SK-N-SH (cell line): ENCODE data around the gene TTC19. TPM values are rescaled to one million over a fixed set of nuclear protein-coding genes. Genes with fewer than 3 reads are reported as not detected.

Experiments
- CTCF ChIA-PET: fragments of 300-600, 350-600 bp; formaldehyde crosslinking; extraction: SDS; loops from one replicate; lab custom pipeline; 2021; lab: Yijun Ruan, JAX
- POLR2A ChIA-PET: fragments of 350-600 bp; sonication (Branson Sonifier 250); formaldehyde crosslinking; extraction: SDS; loops from one replicate; lab custom pipeline; 2020; ENCODE audit warnings: antibody characterized with exemption, inconsistent platforms; lab: Yijun Ruan, JAX
- DNase-seq: peaks from one replicate; pipeline ENCODE4 v3.0.0; 2012
- H2AFZ ChIP-seq: fragments of 200-600 bp; sonication (generic); 2 replicates; pipeline ENCODE4 v1.8.1; 2016; ENCODE audit warnings: antibody characterized with exemption, mild to moderate bottlenecking, low read depth
- H3F3A ChIP-seq: fragments of 200-600 bp; sonication (generic); replicated peaks from 2 replicates; pipeline ENCODE3; 2016; ENCODE audit warnings: antibody characterized with exemption, mild to moderate bottlenecking; ENCODE audit not compliant: insufficient read depth
- H3K27ac ChIP-seq, 2 experiments: fragments of 200-500 bp in 1 of 2; fragments of 200-600 bp in 1 of 2; sonication (Bioruptor generic) in 1 of 2; sonication (generic), shearing (Covaris generic) in 1 of 2; 2 replicates each; pipeline versions ENCODE4 v1.5.1 to v1.6.1; 2014 to 2016; ENCODE audit warnings: low read depth in 2 of 2, inconsistent platforms in 1 of 2, low read length in 1 of 2, mild to moderate bottlenecking in 1 of 2, mixed read lengths in 1 of 2
- H3K27me3 ChIP-seq: fragments of 200-600 bp; sonication (generic), shearing (Covaris generic); 2 replicates; pipeline ENCODE4 v1.6.1; 2016; ENCODE audit warnings: mixed run types; ENCODE audit not compliant: insufficient read depth
- H3K36me3 ChIP-seq, 2 experiments: fragments of 200-500 bp in 1 of 2; fragments of 200-600 bp in 1 of 2; sonication (Bioruptor generic) in 1 of 2; sonication (generic) in 1 of 2; replicated peaks in 1 of 2; 2 replicates each; pipeline versions ENCODE3 to v1.5.1; 2014 to 2016; ENCODE audit warnings: low read length in 1 of 2, mild to moderate bottlenecking in 1 of 2; ENCODE audit not compliant: insufficient read depth in 2 of 2, control insufficient read depth in 1 of 2
- H3K4me1 ChIP-seq, 2 experiments: fragments of 200-500 bp in 1 of 2; fragments of 200-600 bp in 1 of 2; sonication (Bioruptor generic) in 1 of 2; sonication (generic), shearing (Covaris generic) in 1 of 2; 2 replicates each; pipeline versions ENCODE4 v1.5.1 to v1.6.1; 2014 to 2016; ENCODE audit warnings: low read depth in 1 of 2, low read length in 1 of 2, mixed run types in 1 of 2; ENCODE audit not compliant: insufficient read depth in 2 of 2, control insufficient read depth in 1 of 2
- H3K4me2 ChIP-seq: fragments of 200-600 bp; sonication (generic), shearing (Covaris generic); 2 replicates; pipeline ENCODE4 v1.6.1; 2017; ENCODE audit warnings: mixed run types
- H3K4me3 ChIP-seq, 2 experiments: fragments of 200-500 bp in 1 of 2; fragments of 200-600 bp in 1 of 2; sonication (Bioruptor generic) in 1 of 2; sonication (generic), shearing (Covaris generic) in 1 of 2; 2 replicates each; pipeline versions ENCODE4 v1.5.1 to v1.8.1; 2014 to 2016; ENCODE audit warnings: low read depth in 2 of 2, inconsistent platforms in 1 of 2, low read length in 1 of 2, mild to moderate bottlenecking in 1 of 2, mixed read lengths in 1 of 2, moderate library complexity in 1 of 2
- H3K79me2 ChIP-seq: fragments of 200-600 bp; sonication (generic); 2 replicates; pipeline ENCODE4 v1.8.1; 2017; ENCODE audit warnings: mild to moderate bottlenecking; ENCODE audit not compliant: insufficient read depth
- H3K9ac ChIP-seq: fragments of 200-600 bp; sonication (generic); 2 replicates; pipeline ENCODE4 v1.6.1; 2017; ENCODE audit warnings: mixed run types
- H3K9me2 ChIP-seq: fragments of 200-600 bp; sonication (generic); 2 replicates; pipeline ENCODE4 v1.6.1; 2017; ENCODE audit warnings: mixed run types
- H3K9me3 ChIP-seq: fragments of 200-600 bp; sonication (generic); 2 replicates; pipeline ENCODE4 v1.6.1; 2017; ENCODE audit warnings: mixed run types, mild to moderate bottlenecking, moderate library complexity
- H4K20me1 ChIP-seq: fragments of 200-600 bp; sonication (generic); 2 replicates; pipeline ENCODE4 v1.6.1; 2017; ENCODE audit warnings: mild to moderate bottlenecking, mixed run types; ENCODE audit not compliant: insufficient read depth
- ELF1 ChIP-seq: IDR thresholded peaks from 2 replicates; pipeline ENCODE4 v1.4.0; 2012
- EZH2phosphoT487 ChIP-seq: fragments of 200-600 bp; sonication (generic); IDR thresholded peaks from 2 replicates; pipeline ENCODE4 v1.6.1; 2017; ENCODE audit warnings: low read depth, mixed run types, mild to moderate bottlenecking, antibody characterized with exemption, moderate library complexity, borderline replicate concordance
- FOXJ3 ChIP-seq: sonication (generic); formaldehyde crosslinking; IDR thresholded peaks from 2 replicates; pipeline ENCODE4 v1.5.1; 2020; ENCODE audit warnings: mild to moderate bottlenecking, missing genetic modification reagents
- FOXM1 ChIP-seq: IDR thresholded peaks from 2 replicates; pipeline ENCODE4 v1.4.0; 2012; ENCODE audit warnings: low read depth, mild to moderate bottlenecking
- GABPA ChIP-seq: IDR thresholded peaks from 2 replicates; pipeline ENCODE4 v1.4.0; 2012; ENCODE audit warnings: low read depth, mild to moderate bottlenecking
- GATA2 ChIP-seq: sonication (generic); formaldehyde crosslinking; IDR thresholded peaks from 2 replicates; pipeline ENCODE4 v1.5.0; 2020; ENCODE audit warnings: mild to moderate bottlenecking, missing genetic modification reagents
- IRF3 ChIP-seq: fragments of 150-350 bp; IDR thresholded peaks from 2 replicates; pipeline ENCODE4 v1.6.1; 2016; ENCODE audit warnings: mild to moderate bottlenecking, low read depth, low read length
- MAX ChIP-seq: IDR thresholded peaks from 2 replicates; pipeline ENCODE4 v1.4.0; 2012; ENCODE audit warnings: low read depth
- MEF2A ChIP-seq: IDR thresholded peaks from 2 replicates; pipeline ENCODE4 v1.4.0; 2012; ENCODE audit warnings: low read depth, borderline replicate concordance
- NFIC ChIP-seq: IDR thresholded peaks from 2 replicates; pipeline ENCODE4 v1.4.0; 2012; ENCODE audit warnings: borderline replicate concordance
- NRF1 ChIP-seq: IDR thresholded peaks from 2 replicates; pipeline ENCODE4 v1.6.1; 2012; ENCODE audit warnings: low read depth, mild to moderate bottlenecking, low read length
- POLR2AphosphoS5 ChIP-seq: IDR thresholded peaks from 2 replicates; pipeline ENCODE4 v1.6.1; 2012; ENCODE audit warnings: low read depth, low read length
- RAD21 ChIP-seq: IDR thresholded peaks from 2 replicates; pipeline ENCODE4 v1.6.1; 2012; ENCODE audit warnings: mild to moderate bottlenecking, low read length
- TAF1 ChIP-seq: IDR thresholded peaks from 2 replicates; pipeline ENCODE4 v1.6.1; 2012; ENCODE audit warnings: low read depth, mild to moderate bottlenecking, low read length, moderate library complexity, borderline replicate concordance
- TEAD4 ChIP-seq: IDR thresholded peaks from 2 replicates; pipeline ENCODE4 v1.4.0; 2012; ENCODE audit warnings: mild to moderate bottlenecking, borderline replicate concordance; ENCODE audit not compliant: insufficient read depth
- WGBS: methylation state at CpG from one replicate; pipeline ENCODE4 v1.1.6; 2017; ENCODE audit warnings: low lambda C conversion rate; 5-methylcytosine and 5-hydroxymethylcytosine counted together
- polyA plus RNA-seq, 3 experiments: library from polyadenylated mRNA; depleted of rRNA; stranded (reverse); fragments of >200 nt; gene quantifications; 2 replicates each; pipeline ENCODE4 v1.2.3, GENCODE V29; 2012
- TF ChIP-seq, protein P1 (sequence below): IDR thresholded peaks from 2 replicates; pipeline ENCODE4; 2012

Gene TTC19
- polyA plus RNA-seq, 1 of the 3 experiments (the other 2 are of a cell fraction), result 6.6 TPM

DNA sequence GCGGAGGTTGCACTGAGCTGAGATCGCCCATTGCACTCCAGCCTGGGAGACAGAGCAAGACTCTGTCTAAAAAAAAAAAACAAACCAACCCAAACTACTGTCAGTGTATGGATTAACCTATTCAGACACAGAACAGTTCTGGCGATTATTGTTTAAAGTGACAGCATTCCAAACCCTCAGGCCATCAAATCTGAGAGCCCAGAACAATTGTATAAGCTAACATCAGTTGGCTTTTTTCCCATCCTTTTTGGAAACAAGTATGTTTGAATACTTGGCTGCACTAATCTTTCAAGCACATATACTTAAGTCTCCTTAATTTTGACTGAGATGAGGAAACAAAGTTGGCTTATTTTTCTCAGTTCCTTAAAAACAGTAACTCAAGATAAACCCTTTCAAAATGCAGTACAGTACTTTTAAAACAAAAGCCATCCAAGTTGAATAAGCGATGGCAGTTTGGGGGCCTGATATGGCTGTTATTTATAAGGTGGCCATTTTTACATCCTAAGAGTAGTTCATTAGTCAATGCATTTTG is 1.5 kb upstream of the TTC19 start:
- H3K79me2 ChIP-seq, result peaks cover 61% of the 10 kb centered on the region
- TF ChIP-seq NFIC, result no peak
- no peak for TF ChIP-seq MAX
- no peak for TF ChIP-seq RAD21
- no peak for TF ChIP-seq TAF1
- no peak for TF ChIP-seq MEF2A
- TF ChIP-seq, protein P1, sequence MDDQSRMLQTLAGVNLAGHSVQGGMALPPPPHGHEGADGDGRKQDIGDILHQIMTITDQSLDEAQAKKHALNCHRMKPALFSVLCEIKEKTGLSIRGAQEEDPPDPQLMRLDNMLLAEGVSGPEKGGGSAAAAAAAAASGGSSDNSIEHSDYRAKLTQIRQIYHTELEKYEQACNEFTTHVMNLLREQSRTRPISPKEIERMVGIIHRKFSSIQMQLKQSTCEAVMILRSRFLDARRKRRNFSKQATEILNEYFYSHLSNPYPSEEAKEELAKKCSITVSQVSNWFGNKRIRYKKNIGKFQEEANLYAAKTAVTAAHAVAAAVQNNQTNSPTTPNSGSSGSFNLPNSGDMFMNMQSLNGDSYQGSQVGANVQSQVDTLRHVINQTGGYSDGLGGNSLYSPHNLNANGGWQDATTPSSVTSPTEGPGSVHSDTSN, result no peak
- TF ChIP-seq GATA2 (CRISPR knock-in tag), result no peak
- TF ChIP-seq FOXM1, result no peak
- TF ChIP-seq TEAD4, result no peak
- TF ChIP-seq FOXJ3 (CRISPR knock-in tag), result no peak
- TF ChIP-seq GABPA, result no peak
- no peak for TF ChIP-seq EZH2phosphoT487
- no peak for TF ChIP-seq ELF1
- no peak for TF ChIP-seq IRF3
- TF ChIP-seq POLR2AphosphoS5, result no peak
- no peak for TF ChIP-seq NRF1

More for the DNA sequence above, 1.5 kb upstream of the TTC19 start:
- Histone ChIP-seq H3K27ac (peak overlapping the region; percentile 17 to 95; a peak in 2 of 4 replicates), H3K4me2 (peak overlapping the region; percentile 67; the same call in 1 of the 2 replicates), H2AFZ (no peak overlapping the region), H3K9me3 (no peaks in the 10 kb centered on the region; the same call in 1 of the 2 replicates), H3K4me3 (peak overlapping the region in 1 of 2 experiments; percentile 91; a peak in 1 of 4 replicates), H3K9ac (no peak overlapping the region), H3F3A (peaks cover 9% of the 10 kb centered on the region), H3K4me1 (peaks cover 0 to 6% of the 10 kb centered on the region in 2 experiments; a peak in 2 of 4 replicates), H3K27me3 (no peaks in the 10 kb centered on the region), H3K36me3 (peaks cover 22 to 40% of the 10 kb centered on the region in 2 experiments), H4K20me1 (peaks cover 5% of the 10 kb centered on the region; the same call in 1 of the 2 replicates), H3K9me2 (no peaks in the 10 kb centered on the region)
- DNase-seq, result no peak
- 71% methylated on average over 4 of the region's 4 CpGs for WGBS
- ChIA-PET CTCF (interaction anchor here (0.7 to 6.1 kb wide), 5 partner anchors 22 to 170 kb away, joined by 3 to 42 read pairs (median 3); partner anchors contain the start of gene ADORA2B), POLR2A (no interaction called here)
